ENCODE results near the gene SCAMP4. TPM values are rescaled to one million over a fixed set of nuclear protein-coding genes. Genes with fewer than 3 reads are reported as not detected.
A peak's percentile ranks its signal among the peaks of the same experiment; 100 is the strongest.

The SCAMP4 gene
- total RNA-seq, 1 donor from 2014 or later, result 65.0 TPM

DNA sequence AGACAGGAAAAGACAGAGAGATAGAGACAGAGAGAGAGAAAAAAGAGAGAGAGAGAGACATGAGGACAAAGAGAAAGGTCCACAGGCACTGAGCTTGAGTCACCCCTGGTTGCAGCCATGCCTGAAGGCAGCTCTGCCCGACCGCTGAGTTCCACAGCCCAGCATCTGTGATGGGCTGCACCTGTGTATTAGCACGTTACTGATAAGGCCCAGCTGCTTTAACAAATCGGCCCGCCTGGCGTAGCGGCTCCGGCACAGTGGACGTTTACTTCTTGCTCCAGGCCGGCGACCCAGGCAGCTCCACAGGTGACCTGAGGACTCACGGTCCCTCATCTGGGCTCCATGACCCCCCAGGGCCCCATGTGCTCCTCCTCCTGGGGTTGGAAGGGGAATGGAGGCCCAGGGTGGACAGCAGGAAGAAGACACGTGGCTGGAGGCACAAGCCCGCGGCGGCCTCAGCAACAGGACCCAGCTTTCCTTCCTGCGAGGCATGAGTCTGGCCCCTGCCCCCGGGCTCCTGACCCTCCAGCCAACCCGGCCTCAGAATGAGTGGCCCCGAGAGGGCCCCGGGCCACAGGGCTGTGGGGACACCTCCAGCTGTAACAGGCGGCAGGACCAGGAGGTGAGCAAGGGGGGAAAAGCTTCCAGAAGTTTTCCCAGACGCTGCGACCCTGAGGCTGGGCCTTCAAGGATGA lies 31.9 kb downstream of the SCAMP4 start:
- no peak for ATAC-seq
- no peaks in the 10 kb centered on the region for H3K36me3 ChIP-seq
- intact Hi-C loops (cut with DNase I), result no loop called here
- TF ChIP-seq, protein P1, sequence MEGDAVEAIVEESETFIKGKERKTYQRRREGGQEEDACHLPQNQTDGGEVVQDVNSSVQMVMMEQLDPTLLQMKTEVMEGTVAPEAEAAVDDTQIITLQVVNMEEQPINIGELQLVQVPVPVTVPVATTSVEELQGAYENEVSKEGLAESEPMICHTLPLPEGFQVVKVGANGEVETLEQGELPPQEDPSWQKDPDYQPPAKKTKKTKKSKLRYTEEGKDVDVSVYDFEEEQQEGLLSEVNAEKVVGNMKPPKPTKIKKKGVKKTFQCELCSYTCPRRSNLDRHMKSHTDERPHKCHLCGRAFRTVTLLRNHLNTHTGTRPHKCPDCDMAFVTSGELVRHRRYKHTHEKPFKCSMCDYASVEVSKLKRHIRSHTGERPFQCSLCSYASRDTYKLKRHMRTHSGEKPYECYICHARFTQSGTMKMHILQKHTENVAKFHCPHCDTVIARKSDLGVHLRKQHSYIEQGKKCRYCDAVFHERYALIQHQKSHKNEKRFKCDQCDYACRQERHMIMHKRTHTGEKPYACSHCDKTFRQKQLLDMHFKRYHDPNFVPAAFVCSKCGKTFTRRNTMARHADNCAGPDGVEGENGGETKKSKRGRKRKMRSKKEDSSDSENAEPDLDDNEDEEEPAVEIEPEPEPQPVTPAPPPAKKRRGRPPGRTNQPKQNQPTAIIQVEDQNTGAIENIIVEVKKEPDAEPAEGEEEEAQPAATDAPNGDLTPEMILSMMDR (IDR thresholded peaks at IDR 0.05), result no peak
- no peak overlapping the region for H3K27ac ChIP-seq
- H3K4me1 ChIP-seq, result peaks cover 10% of the 10 kb centered on the region
- no peak for DNase-seq
- H3K9me3 ChIP-seq, result no peaks in the 10 kb centered on the region
- no peak overlapping the region for H3K4me3 ChIP-seq
- H3K27me3 ChIP-seq (ENCODE audit: low read depth), result no peaks in the 10 kb centered on the region

DNA sequence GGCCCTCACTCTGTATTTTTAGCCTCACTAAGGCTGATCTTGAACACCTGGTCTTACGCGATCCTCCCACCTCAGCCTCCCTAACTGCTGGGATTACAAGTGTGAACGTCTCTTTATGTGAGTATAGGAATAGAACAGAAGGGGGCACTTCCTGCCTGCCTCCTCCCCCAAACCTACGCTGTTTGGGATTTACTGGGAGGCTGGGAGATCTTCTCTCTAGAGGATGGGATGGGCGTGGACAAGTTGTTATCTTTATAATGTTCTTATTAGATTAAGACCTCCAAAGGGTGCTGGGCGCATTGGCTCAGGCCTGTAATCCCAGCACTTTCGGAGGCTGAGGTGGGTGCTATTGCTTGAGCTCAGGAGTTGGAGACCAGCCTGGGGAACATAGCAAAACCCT lies 32.9 kb downstream of the SCAMP4 start:
- Histone ChIP-seq H3K4me3 (no peak overlapping the region), H3K4me1 (peaks cover 19% of the 10 kb centered on the region), H3K36me3 (no peaks in the 10 kb centered on the region), H3K9me3 (no peaks in the 10 kb centered on the region), H3K27ac (no peak overlapping the region), H3K27me3 (ENCODE audit: low read depth) (no peaks in the 10 kb centered on the region)
- intact Hi-C loops (cut with DNase I), result no loop called here
- TF ChIP-seq, protein P1 (IDR thresholded peaks at IDR 0.05), result no peak
- ATAC-seq, result no peak
- DNase-seq, result no peak

DNA sequence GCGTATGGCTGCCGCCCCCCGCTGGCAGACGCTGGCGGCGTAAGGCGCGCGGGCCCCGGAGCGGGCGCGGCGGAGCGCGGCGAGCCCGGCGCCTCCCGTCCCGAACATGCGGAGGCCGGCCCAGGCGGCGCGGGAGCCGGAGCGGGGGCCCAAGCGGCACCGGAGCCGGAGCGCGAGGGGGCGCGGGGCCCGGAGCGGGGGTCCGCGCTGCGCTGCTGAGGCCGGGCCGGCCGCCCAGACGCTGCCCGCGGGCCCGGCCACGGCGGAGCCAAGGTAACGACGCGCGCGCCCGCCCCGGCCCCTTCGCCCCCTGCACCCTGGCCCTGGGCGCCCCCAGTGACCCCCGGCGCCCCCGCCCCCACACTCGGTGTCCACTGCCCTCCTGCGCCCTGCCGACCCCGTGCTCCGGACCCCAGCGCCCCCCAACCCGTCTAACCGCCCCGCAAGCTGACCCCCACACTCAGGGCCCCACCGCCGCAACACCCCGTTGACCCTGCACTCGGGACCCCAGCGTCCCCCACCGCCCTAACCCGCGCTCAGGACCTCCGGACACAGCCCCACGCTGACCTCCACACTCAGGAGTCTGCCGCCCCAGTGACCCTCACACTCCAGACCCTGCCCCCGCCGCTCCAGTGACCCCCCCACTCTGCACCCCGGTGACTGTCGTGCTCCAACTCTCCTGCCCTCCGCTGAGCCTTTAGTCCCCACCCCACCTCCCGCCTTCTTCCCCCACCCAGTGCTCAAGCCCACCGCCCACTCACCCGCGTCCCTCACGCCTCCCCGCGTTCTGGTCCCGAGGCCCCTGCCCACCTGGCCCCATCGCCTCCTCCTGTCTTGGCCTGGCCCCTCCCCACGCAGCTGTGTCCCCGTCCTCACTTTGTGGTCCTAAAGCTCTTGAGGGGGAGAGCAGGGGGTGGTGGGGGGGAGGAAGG lies 36.2 kb downstream of the SCAMP4 start, which contains the start of gene CSNK1G2:
CSNK1G2 (plus strand) TSS at position 27 of the 932 bp plus-strand sequence. CDS start 28,601 bp downstream, outside the sequence.
- DNase-seq (peak; percentile 64), ATAC-seq (peak in 1 of 2 donors; percentile 2)
- no peaks in the 10 kb centered on the region for H3K36me3 ChIP-seq
- H3K4me1 ChIP-seq, result peaks cover 43% of the 10 kb centered on the region
- no peaks in the 10 kb centered on the region for H3K27me3 ChIP-seq (ENCODE audit: low read depth)
- H3K9me3 ChIP-seq, result no peaks in the 10 kb centered on the region
- peak within 1 kb of the TSS; percentile 99 for H3K27ac ChIP-seq
- TF ChIP-seq, protein P1 (IDR thresholded peaks at IDR 0.05), result no peak
- intact Hi-C loops (cut with DNase I), result no loop called here
- peak within 1 kb of the TSS; percentile 70 for H3K4me3 ChIP-seq

DNA sequence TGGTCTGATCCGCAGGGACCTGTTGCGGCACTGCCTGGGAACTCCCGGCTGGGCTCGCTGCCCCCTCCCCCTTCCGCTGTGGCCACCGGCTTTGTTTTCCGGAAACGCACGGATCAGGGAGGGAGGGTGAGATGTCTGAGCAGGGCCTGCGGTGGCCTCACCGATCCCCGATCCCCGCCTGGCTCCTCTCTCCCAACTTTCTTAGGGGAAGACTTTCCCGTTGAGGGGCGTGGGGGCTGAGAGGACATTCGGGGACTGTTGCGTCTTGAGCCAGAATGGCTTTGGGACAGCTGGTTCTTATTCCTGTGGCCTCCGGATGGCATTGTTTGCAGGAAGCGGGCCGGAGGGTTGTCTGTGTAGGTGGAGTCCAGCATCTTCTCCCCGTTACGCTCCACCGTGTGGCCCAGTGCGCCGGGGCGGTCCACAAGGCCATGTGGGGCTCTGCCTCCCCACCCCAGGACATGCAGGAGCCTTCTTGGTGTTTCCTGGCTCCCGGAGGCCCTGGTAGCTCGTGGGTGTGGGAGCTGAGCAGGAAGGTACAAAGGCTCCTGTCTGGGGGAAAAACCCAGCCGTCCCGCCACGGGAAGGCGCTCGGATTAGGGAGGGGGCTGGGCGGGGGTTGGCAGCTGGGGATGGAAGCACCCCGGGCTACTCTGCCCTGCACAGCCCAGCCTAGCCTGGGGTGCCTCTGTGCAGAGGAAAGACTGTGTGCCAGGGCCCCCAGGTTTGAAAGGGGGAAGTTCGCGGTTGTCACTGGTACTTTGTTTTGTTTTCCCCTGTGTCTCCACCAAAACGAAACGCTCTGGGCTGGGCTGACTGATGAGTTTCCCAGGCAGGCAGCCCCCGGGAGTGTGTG lies 37.1 kb downstream of the SCAMP4 start:
- intact Hi-C loops (cut with DNase I), result no loop called here
- H3K9me3 ChIP-seq, result no peaks in the 10 kb centered on the region
- H3K4me1 ChIP-seq, result peaks cover 43% of the 10 kb centered on the region
- H3K27me3 ChIP-seq (ENCODE audit: low read depth), result no peaks in the 10 kb centered on the region
- peak overlapping the region; percentile 86 for H3K27ac ChIP-seq
- ATAC-seq (peak; percentile 67 to 69), DNase-seq (peak; percentile 87)
- TF ChIP-seq, protein P1 (IDR thresholded peaks at IDR 0.05), result no peak
- no peaks in the 10 kb centered on the region for H3K36me3 ChIP-seq
- H3K4me3 ChIP-seq, result peak overlapping the region; percentile 66
